GM12873 (cell line): ENCODE results near the gene BCL2.

ENCODE experiments used
- CTCF ChIP-seq: IDR thresholded peaks from 2 replicates; pipeline ENCODE4 v1.5.1; 2012; ENCODE audit warnings: low read depth, mild to moderate bottlenecking, moderate library complexity, low read length, control low read depth; ENCODE audit not compliant: insufficient read depth; ENCODE audit errors: missing control alignments

BCL2 gene

GRCh38 chr18:63095768-63096167, 223.8 kb downstream of the BCL2 start:
- TF ChIP-seq CTCF, result no peak

DNA sequence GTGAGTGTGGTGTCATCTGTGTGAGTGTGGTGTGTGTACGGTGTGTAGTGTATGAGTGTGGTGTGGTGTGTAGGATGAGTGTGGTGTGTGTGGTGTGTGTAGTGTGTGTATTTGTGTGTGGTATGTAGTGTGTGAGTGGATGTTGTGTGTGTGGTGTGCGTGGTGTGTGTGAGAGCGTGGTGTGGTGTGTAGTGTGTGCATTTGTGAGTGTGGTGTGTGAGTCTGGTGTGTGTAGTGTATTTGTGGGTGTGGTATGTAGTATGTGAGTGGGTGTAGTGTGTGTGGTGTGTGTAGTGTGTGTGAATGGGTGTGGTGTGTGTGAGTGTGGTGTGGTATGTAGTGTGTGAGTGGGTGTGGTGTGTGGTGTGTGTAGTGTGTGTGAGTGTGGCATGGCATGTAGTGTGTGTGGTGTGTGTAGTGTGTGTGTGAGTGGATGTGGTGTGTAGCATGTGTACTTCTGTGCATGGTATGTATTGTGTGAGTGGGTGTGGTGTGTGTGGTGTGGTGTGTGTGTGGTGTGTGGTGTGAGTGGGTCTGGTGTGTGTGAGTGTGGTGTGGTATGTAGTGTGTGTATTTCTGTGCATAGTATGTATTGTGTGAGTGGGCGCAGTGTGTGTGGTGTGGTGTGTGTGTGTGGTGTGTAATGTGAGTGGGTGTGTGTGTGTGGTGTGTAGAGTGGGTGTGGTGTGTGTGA, 227.8 kb downstream of the BCL2 start:
- TF ChIP-seq CTCF, result no peak

DNA sequence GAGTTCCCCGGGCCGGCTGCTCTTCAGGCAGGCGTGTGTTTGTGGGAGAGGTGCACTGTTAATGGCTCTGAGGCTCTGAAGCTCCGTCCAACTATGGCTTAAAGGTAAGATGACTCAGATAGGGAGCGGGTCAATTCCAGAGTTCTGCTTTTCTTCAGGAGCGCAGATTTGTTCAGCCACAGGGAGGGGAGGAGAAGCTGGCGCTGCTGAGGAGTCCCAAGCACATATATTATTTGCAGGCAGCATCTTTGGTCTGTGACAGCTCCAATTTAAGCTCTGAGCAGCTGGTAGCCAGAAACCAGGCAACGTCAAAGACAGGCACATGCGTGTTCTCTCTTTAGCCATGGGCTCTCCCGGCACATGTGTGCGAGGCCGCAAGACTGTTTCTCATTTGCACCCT, 229.2 kb downstream of the BCL2 start:
- TF ChIP-seq CTCF, result no peak

GRCh38 chr18:63089041-63089440, 230.5 kb downstream of the BCL2 start:
- TF ChIP-seq CTCF, result no peak

DNA sequence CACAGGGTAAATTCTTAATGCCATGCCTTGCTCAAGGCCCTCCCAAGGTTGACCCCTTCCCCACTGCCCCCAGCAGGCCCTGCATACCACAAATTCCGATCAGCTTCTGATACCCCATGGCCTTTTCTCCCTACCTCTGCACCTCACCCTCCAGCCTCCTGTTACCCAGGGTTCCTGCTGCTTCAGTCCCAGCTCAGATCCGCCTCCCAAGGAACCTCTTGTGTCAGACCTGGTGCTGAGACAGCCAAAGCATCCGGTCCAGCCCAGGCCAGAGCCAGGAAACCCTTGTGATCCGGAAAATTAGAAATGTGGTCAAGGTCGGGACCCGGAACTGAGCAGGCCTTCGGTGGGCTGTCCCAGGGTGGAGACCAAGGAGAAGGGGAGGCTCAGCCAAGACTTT, 231.3 kb downstream of the BCL2 start:
- TF ChIP-seq CTCF, result no peak

DNA sequence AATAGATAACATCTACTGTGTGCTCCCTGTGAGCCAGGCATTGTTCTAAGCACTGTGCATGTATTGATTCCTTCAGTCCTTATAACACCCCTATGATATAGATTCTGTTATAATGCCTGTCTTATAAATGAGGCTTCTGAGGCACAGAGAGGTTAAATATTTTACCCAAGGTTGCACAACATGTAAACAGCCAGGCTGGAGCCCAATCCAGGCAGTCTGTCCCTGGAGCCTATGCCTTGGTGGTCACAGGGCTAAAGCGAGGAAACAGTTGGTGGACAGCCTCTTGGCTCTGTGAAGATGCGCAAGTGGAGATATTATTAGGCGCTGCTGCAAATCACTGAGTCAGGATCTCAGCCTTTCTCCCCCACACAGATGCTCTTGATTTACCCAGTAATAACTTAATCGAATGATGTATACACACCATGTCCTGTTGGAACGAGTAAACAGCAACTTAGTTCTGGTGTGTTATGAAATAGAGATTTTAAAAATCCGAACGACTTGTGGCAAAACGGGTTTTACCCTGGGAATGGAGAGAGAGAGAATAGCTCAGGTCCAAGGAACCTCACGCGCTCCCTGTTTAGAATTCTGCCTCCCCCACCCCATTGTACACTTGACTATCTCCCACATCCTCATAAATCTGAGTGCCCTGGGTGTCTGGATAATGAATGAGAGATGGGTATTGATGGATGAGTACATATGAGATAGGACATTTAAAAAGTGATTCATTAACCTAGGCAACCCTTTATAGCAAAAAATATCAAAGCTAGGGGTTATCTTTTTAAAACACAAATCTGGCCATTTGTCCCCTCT, 231.9 kb downstream of the BCL2 start:
- no peak for TF ChIP-seq CTCF

GRCh38 chr18:63085611-63086010, 234.0 kb downstream of the BCL2 start:
- TF ChIP-seq CTCF, result no peak
